ENCODE data around the gene WRNIP1. TPM values are rescaled to one million over a fixed set of nuclear protein-coding genes. Genes with fewer than 3 reads are reported as not detected.
"Not testable (repeated sequence)": the region's sequence is repeated elsewhere in the genome, so short reads cannot be mapped to it uniquely, and the experiment has no call there.

The WRNIP1 gene
- total RNA-seq, 4 donors from 2014 or later: 72.3 to 94.7 (median 87.0) TPM

- no peak for DNase-seq (ENCODE audit: low spot score in 2 of 2)
- 57 to 65% methylated on average over 3 of the region's 3 CpGs for WGBS, 2 donors
- H3K4me3 ChIP-seq (ENCODE audit: low read depth, poor library complexity, severe bottlenecking): no peak overlapping the region
- TF ChIP-seq POLR2A (IDR thresholded peaks at IDR 0.05) (no peak), CTCF (IDR thresholded peaks at IDR 0.05) (no peak)
- intact Hi-C loops (cut with DNase I; ENCODE audit: low total_unique reads): no loop called here
Observed at GRCh38 chr6:2797564-2798031, 32.4 kb downstream of the WRNIP1 start.

GRCh38 chr6:2798586-2799134 is 33.5 kb downstream of the WRNIP1 start:
- intact Hi-C loops (cut with DNase I; ENCODE audit: low total_unique reads): no loop called here
- TF ChIP-seq CTCF (IDR thresholded peaks at IDR 0.05): no peak
- no peak for TF ChIP-seq POLR2A (IDR thresholded peaks at IDR 0.05)
- no peak overlapping the region for H3K4me3 ChIP-seq (ENCODE audit: low read depth, poor library complexity, severe bottlenecking)
- no peak for DNase-seq (ENCODE audit: low spot score in 2 of 2)
- WGBS, 2 donors: 85 to 86% methylated on average over 11 of the region's 11 CpGs

- no peak for DNase-seq (ENCODE audit: low spot score in 2 of 2)
- H3K4me3 ChIP-seq (ENCODE audit: low read depth, poor library complexity, severe bottlenecking): no peak overlapping the region
- intact Hi-C loops (cut with DNase I; ENCODE audit: low total_unique reads): no loop called here
- WGBS, 2 donors: 76 to 79% methylated on average over 11 of the region's 11 CpGs
- no peak for TF ChIP-seq POLR2A (IDR thresholded peaks at IDR 0.05)
- no peak for TF ChIP-seq CTCF (IDR thresholded peaks at IDR 0.05)
Observed at GRCh38 chr6:2799936-2800527, 34.8 kb downstream of the WRNIP1 start.

- TF ChIP-seq POLR2A (IDR thresholded peaks at IDR 0.05): no peak
- no peak for TF ChIP-seq CTCF (IDR thresholded peaks at IDR 0.05)
- no peak for DNase-seq (ENCODE audit: low spot score in 2 of 2)
- 83 to 90% methylated on average over 14 of the region's 14 CpGs for WGBS, 2 donors
- intact Hi-C loops (cut with DNase I; ENCODE audit: low total_unique reads): no loop called here
- H3K4me3 ChIP-seq (ENCODE audit: low read depth, poor library complexity, severe bottlenecking): no peak overlapping the region
Observed at GRCh38 chr6:2800552-2801316, 35.5 kb downstream of the WRNIP1 start.

GRCh38 chr6:2801687-2802086 is 36.5 kb downstream of the WRNIP1 start:
- 100% methylated on average over 2 to 3 of the region's 4 CpGs for WGBS, 2 donors
- DNase-seq (ENCODE audit: low spot score in 2 of 2); H3K4me3 ChIP-seq (ENCODE audit: low read depth, poor library complexity, severe bottlenecking); intact Hi-C loops (cut with DNase I; ENCODE audit: low total_unique reads): not testable (repeated sequence)

GRCh38 chr6:2802521-2803060 is 37.4 kb downstream of the WRNIP1 start:
- TF ChIP-seq CTCF (IDR thresholded peaks at IDR 0.05) (no peak), POLR2A (IDR thresholded peaks at IDR 0.05) (no peak)
- no peak overlapping the region for H3K4me3 ChIP-seq (ENCODE audit: low read depth, poor library complexity, severe bottlenecking)
- no peak for DNase-seq (ENCODE audit: low spot score in 2 of 2)
- intact Hi-C loops (cut with DNase I; ENCODE audit: low total_unique reads): no loop called here
- WGBS, 2 donors: 90 to 92% methylated on average over 8 of the region's 8 CpGs
